Hindlimb muscle (tissue), 1 donor: ENCODE data around the gene IRF6. TPM values are rescaled to one million over a fixed set of nuclear protein-coding genes. Genes with fewer than 3 reads are reported as not detected.
A peak's percentile ranks its signal among the peaks of the same experiment; 100 is the strongest.

Experiments
- DNase-seq: peaks from one replicate; pipeline ENCODE4 v3.0.0-alpha.2; 2013
- polyA plus RNA-seq: library from polyadenylated mRNA; unstranded; fragments of 120-200 nt; gene quantifications from one replicate; pipeline ENCODE4 v1.2.1, GENCODE V29; 2013; ENCODE audit not compliant: insufficient read length

IRF6 gene
- polyA plus RNA-seq: 0.83 TPM

DNA sequence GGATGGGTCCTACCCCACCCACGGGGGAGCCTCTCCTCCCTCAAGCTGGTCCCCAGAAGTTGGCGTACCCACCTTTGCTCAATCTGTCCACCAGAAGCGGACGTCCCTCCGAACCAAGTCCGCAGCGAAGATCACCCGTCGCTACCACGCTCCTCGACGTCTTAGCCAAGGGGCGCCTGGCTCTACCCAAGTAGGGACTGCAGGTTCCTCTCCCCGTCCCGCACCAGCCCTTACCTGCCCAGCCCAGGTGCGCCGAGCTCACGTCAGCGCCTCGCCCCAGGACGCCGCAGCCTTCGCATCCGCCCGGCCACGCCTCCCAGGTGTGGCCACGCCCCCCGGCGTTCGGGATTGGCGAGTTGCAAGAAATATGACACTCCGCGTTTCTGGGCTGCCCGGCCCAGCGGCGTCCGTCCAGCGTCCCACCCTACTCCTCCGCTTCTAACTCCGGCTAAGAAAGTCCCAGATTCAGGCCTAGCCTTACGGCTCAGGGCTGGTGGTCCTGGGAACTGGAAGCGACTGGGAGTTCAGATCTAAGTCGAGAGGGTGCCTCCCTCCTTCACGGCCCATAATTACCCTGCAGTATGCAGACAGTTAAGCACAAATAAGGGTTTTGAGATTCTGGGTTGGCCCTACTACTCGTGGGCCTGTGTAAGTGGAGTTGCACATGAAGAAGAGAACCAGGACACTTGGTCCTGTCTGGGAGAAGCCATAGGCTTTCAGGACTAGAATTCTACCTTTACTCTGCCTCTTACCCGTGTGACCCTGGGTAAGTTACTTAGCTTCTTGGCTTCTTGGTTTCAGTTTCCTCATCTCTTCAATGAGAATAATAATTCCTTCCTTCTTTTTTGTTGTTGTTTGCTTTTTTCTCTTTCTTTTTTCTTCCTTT, at the start of gene IRF6:
Gene IRF6 (minus strand): TSS at position 268 of the 886 bp plus-strand sequence. CDS start 4,729 bp downstream, outside the sequence.
- DNase-seq: peak; percentile 73

DNA sequence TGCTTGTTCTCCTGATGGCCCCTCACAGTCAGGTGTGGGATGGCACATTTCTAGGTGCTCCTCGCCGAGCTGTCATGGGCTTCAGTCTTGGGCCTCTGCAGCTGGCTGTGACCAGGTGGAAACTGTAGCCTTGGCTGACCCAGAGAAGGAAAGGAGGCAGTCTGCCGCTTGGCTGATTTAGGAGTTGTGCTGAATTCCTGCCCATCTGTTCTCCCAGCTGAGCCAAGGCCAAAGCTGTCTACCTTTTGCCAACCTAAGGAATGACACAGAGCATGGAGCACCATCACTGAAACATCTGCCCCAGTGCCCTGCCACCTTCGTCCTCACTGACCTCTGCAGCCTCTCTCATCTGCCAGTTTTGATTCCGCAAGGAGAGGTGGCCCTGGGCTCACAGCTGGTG, 49.7 kb upstream of the IRF6 start:
- DNase-seq: no peak

DNA sequence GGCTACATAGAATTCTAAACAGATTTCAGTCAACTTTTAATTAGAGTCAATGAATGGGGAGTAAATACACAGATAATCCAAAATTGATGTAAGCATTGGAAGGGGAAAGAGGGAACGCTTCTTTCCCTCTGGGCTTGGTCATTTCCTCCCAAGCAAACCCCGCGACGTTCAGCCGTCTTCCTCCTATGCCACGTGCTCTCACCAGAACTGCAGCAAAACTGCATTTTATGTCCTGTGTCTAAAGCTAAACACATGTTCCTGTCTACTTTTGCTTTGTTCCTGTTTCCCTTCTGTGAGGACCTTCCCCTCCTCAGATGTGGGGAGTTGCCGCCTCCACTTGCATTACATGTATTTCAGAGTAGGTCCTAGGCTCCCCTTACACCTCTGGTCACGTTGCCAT, 49.1 kb upstream of the IRF6 start:
- no peak for DNase-seq

DNA sequence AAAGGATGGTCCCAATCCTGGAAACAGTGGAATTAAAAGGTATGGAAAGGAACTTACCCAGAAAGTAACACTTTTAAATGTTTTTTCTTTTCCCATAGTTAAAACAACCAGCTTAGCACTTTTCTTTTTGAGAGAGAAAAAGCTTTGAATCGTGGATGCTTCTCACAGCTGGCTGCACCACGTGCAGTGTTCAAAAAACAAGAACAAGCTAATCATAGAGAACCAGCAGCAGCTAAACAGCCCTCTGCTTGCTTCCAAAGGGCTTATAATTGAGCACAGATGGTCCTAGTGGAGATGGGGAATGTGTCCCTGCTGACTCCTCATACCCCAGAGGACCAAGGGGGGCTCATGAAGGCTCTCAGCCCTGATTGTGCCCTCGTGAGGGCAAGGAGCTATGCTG, 48.3 kb upstream of the IRF6 start:
- DNase-seq: no peak

DNA sequence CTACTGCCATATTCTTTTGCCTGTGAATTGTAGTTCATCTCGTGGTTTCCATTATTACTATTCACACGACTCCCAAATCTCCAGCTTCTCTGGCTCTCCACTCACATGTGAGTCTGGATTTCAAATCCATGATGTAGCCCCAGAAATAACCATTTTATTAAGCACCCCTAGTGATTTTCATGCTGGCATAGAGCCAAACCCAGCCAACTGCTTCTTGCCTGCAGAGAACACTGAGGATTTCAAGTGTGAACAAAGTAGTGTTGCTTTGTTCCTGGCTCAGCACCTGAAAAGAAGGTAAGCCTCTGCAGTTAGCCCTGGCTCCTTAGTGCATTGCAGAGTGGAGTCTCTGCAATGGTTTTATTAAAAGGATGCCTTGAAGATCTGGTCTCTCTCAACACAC, 47.7 kb upstream of the IRF6 start:
- no peak for DNase-seq

DNA sequence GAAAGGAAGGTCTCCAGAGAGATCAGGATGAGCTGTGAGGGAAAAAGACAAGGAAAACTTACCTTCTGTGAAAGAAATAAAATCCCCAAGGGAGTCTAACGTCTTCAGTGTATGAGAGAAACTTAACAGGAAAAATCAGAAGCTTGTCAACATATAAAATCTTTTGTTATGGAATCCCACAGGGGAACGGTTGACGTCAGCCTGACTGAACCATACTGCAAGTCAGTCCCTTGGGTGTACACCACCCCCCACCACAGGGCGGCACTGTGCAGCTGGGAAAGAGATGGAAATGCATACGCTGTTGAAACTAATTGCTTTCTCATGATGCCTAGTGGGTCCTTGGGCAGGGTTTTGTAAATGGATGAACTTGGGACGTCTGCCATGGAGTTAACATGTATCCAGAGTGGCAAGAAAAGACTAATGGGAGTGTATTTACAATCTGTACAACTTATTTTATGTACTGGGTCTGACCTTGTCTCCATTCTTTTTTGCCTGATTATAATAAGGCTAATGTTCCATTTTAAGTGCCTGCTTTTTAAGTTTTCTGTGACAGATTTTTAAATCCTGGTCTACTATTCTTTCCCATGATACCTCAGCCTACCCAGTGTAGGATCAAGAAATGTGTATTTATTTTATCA, 44.5 kb upstream of the IRF6 start:
- no peak for DNase-seq

DNA sequence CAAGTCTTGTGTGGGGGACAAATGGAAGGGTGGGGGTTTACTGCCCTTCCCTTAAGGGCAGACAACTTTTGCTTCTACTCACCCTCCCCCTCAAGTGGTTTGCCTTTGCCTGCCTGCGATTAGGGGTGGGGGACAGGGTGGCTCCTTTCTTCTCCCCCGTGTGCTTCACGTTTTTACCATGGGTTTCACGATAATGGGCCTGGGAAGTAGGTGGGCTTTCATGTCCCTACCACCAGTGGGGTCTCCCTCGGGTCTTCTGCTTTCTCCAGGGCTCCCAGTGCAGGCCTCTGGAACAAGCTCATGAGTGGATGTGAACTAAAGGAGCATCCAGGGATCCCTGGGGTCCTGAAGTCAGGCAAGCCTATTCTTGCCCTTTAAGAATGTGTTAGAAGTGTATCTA, 43.4 kb upstream of the IRF6 start:
- no peak for DNase-seq

DNA sequence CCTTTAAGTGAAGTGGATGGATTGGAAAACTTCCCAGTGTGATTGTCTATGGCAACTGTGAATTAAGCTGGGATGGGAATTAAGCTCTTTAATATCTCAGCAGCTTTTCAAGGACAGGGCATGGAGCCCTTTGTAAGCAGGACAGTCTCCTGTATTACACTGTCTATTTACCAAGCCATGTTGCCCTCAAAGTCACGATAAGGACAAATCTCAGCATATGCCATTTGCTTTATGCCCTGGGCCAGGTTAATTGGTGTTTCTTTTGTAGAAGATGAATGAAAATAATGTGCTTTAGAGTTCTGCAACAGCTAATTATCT, 39.4 kb upstream of the IRF6 start:
- DNase-seq: no peak

DNA sequence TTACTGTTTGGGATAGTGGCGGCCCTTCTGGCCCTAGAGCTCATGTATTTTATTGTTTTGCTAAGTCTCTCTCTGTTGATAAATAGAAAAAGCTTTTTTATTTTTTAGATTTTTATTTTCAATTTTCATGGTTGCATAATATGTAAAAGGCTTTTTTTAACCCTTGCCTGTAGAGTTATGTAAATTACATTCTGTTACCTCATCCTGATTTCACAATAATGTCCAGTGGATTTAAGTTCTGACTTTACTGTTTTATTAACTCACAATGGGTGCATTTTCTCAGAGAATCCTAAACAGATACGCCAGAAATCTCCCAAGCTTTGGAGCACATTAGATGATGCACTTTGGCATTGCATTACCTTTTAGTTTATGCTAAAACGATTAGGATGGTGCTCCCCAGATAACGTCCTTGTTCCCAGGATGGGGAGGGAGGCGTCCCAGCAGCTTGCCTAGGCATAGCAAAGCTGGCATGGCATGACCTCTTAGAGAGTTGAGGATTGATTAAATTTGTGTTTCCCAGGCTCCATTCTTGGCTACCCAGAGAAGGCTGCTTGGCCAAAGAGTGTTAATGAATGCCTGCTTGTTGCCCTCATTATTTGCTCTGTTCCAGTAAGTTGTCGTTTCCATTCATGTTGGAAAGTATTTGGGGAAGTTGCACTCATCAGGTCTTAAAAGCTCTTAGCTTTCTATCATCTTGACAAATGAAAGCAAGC, 38.9 kb upstream of the IRF6 start:
- DNase-seq: no peak

DNA sequence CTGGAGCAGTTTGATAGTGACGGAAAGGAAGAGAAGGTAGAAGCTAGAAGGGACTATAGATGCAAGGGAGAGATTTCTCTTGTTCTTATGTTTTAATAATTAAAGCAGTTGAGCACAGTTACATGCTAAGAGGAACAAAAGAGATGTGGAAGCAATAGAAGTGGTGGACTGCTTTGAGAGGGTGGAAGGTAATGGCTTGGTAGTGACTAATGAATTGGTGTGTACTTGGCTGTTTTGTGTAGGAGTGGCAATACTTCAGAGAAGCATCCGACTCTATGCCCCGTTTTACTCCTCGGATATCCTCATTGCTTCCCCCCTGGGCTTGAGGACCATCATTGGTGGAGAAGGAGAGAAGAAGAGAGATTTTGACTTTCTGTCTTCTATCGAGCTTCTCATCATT, 34.7 kb upstream of the IRF6 start:
- DNase-seq: no peak

DNA sequence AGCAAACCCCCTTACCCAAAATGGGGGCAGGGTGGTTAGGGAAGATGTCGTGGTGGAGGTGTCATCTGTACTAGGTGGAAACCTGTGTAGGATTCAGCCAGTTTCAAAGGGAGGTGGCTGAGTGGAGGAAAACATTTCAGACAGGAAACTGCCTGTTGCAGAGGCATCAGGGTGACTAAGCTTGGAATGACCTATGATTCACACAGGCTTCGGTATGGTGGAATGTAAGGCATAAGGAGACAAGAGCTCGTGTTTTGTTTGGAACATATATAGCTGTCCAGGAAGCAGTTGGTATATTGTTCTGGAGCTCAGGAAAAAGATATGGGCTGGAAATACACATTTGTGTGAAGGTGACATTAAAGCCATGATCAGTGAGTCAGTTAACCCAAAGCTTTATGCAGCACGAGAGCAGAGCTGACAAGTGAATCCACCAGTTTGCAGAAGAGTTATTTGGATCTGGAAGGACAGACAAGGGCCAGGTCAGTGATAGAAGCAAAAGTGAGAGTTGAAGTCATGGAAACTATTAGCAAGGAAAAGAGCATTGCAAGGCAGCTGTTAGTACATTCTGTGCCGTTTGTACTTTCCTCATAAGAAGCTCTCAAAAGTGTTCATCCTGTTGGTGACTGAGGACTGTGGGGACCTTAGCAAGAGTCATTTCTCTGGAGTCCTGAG, 34.1 kb upstream of the IRF6 start:
- no peak for DNase-seq

DNA sequence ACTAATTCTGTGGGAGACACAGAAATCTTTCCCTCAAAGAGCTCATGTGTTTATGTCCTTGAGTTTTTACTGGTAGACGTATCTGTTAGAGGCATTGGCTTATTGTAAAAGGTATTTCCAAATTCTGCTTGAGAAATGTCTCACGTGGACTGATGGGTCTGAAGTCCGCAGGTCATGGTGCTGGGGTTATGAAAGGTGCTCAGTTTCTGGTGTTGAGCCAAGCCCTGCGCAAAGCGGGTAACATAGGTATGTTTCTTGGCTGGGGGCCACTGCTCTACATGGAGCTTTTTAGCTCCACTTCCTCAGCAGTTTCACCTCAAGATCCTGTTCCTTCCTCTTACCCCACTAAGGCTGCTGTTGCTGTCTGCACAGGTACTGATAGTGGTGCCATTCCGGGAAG, 32.6 kb upstream of the IRF6 start:
- no peak for DNase-seq

DNA sequence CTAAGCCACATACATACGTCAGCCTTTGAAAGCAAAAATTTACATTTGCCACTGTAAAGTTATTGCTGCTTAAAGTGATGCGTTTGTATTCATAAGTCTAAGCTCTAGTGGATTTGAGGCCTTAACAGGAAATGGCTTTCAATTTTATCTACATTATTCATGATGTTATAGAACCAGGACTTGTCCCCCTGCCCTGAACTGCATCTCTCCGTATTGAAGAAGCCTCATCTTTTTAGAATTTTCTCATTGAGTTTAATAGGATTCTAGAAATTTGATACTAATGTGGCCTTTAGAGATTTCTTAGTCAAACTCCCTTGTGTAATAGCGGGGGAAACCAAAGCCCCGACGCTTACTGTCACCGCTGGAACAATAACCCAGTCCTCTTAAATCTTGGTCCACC, 31.7 kb upstream of the IRF6 start:
- no peak for DNase-seq

DNA sequence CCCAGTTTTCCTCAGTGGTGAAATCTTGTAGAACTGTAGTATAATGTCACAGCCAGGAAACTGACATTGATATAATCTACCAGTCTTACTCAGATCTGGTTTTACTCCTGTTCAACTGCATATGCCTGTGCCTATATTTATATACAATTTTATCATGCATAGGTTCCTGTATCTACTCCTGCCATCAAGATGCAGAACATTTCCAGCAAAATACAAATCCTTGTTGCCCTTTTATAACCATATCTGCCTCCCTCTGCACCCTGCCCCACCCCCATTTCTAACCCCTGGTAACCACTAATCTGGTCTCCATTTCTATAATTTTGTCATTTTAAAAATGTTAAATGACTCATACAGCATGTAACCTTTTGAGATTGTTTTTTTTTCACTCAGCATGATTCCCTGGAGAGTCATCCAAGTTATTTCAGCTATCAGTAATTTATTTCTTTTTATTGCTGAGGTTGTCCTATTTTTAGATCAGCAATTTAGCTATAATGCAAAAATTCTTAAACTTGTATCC, 29.9 kb upstream of the IRF6 start:
- no peak for DNase-seq

DNA sequence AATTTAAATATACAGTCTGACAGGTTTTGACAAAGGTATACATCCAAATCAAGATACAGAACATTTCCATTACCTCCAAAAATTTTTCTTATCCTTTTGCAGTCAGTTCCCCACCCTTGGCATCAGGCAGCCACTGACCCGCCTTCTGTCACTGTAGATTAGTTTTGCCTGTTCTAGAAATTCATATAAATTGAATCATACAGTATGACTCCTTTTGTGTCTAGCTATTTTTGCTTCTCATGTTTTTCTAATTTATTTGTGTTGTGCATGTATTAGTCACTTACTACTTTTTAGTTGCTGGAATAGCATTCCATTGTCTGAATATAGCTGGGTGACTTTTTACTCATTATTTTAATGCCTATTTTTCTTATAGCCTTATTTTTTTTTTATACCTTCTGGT, 25.7 kb upstream of the IRF6 start:
- no peak for DNase-seq

DNA sequence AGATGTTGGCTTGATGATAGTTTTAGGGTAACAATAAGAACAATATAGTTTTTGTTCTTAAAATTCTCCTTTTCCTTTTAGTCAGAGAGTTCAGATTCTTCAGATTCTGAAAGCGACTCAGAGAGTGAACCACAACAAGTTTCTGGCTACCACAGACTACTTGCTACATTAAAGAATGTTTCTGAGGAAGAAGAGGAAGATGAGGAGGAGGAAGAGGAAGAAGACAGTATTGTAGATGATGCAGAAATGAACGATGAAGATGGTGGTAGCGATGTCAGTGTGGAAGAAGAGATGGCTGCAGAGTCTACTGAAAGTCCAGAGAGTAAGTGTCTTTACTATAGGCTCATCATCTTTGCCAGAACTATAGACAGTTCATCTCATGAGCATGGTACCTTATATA, 24.8 kb upstream of the IRF6 start:
- no peak for DNase-seq

DNA sequence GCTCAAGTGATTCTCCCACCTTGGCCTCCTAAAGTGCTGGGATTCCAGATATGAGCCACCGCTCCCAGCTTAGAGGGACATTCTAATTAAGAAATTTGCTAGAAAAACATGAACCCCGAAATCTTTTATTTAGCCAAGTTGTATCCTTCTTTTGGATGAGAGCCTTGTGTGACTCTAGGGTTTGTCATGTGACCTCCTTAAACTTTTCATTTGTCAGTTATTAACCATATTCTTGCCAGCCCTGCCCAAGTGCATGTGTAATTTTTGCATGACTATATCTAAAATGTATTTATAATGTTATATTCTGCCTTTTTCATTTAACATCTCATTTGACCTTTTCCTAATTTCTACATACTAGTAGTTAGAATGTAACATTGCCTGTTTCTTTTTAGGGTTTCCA, 23.8 kb upstream of the IRF6 start:
- DNase-seq: no peak

DNA sequence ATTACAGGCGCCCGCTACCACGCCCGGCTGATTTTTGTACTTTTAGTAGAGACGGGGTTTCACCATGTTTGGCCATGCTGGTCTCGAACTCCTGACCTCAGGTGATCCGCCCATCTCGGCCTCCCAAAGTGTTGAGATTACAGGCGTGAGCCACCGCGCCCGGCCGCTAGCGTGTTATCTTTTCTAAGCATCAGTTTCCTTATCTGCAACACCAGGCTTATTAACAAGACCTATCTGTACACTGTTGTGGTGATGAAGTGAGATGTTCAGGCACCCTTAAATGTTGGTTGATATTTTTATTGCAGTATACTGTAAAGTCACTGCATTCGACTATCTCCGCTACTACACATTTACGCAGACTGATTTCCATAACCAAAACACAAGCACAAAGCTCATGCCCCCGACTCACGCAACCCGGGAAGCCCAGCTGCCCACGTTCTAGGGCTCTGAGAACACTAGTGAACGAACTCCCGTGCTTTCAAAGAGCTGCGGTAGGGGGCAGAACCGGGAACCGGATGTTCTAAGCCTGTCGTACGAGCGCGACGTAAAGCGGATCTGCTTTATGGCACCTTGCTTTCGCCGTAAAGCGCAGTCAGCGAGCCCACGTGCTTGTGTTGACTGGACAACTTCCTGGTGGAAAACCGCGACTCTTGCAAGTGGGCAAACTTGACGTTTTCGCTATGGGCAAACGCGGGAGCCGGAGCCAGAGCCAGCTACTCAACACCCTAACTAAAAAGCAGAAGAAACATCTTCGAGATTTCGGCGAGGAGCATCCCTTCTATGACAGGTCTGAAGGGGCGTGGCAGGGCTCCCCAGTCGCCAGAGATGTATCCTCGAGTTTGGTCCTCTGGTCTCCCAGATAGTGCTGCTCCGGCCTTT, 21.7 kb upstream of the IRF6 start, which contains the start of gene UTP25:
Gene UTP25 (plus strand): TSS at position 589 of the 879 bp plus-strand sequence. CDS start 92 bp downstream, at position 681.
- DNase-seq: peak; percentile 94

DNA sequence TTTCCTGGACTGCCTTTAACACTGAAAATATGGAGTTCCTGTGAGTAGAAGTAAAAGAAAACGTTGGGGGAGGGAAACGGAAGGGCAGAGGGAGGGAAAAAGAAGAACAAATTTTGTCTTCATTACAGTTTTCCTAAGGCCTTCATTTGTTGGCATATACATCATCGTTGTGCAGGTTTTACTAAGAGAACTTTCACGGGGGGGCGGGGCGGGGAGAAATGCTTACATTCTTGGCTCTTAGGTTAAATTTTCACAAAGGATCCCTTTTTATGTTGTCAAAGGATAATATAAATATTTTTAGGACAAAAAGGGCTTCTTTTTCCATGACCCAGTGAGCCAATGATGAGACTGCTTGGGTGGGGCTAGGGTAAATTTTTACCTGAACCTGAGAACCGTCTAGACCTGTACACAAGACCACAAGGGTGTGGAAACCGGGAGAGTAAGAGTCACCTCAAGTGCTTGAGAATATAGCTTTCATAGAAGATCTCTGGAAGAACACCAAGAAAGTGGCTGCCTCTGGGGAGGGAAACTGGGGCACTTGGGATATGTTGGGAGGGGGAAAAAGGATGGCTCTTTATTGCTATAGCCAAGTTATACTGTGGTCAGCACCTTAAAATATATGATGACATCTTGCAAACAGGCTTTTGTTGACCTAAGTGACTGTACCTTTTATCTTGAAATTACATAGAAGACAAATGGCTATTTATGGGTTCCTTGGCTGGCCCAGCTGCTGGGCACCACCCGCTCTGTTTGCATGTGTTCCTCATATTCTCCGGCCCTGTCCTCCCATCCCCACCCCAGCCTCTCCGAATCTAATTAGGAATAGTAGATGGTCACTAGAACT, 19.9 kb upstream of the IRF6 start:
- DNase-seq: no peak

DNA sequence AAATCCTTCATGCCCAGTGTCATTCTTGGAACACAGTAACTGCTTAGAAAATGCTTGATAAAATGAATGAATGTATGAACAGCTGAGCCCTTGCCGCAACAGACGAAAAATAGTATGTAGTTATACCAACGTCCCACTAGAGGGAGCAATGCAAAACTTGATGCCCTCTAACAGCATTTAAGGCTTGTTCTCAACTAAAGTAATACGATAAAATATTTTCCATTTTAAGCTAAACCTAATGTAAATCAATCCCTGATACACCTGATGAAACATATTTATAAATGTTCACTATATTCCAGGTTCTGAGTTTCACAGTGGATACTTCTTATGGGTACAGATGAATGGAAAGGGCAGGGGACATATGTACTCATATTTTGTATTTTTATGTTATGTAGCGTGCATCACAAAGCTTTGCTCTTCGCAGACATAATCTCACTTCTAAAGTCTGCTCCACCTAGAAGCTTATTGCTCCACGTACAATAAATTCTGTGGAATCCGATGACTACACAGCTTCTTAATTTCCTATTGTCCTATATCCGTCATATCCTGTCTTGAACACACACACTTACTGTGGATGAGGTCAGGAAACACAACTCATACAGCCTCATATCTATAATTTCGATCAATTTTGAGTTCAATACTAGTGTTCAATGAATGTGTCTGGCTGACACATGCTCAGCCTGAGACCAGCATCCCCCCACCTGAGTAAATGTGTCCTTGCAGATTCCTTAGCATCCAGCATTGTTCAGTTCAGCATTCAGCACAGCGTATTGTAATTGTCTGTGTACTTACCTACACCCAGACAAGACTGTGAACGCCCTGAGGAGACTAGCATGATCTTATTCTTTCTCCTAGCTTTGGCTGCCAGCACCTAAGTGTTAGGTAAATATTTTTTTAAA, 17.4 kb upstream of the IRF6 start:
- DNase-seq: no peak
